Tibial nerve (tissue), 4 donors: ENCODE measurements around the gene NAT10. TPM values are rescaled to one million over a fixed set of nuclear protein-coding genes. Genes with fewer than 3 reads are reported as not detected.

Experiments used
- DNase-seq, 2 donors: peaks; one replicate each; pipeline ENCODE4 v3.0.0-alpha.2; 2019; ENCODE audit warnings: low spot score in 2 of 2
- H3K27ac ChIP-seq, 4 donors: fragments of 200-600 bp; sonication (generic) in 3 of 4; one replicate each; pipeline ENCODE4 v1.5.1; 2017 to 2019; ENCODE audit warnings: mild to moderate bottlenecking in 1 of 4
- H3K27me3 ChIP-seq, 2 donors: fragments of 200-600 bp; sonication (generic) in 1 of 2; one replicate each; pipeline versions ENCODE4 v1.5.1 to v1.6.0; 2017 to 2019
- H3K36me3 ChIP-seq, 3 donors: fragments of 200-600 bp; sonication (generic); one replicate each; pipeline ENCODE4 v1.5.1; 2018 to 2019
- H3K4me1 ChIP-seq, 4 donors: fragments of 200-600 bp; sonication (generic) in 3 of 4; one replicate each; pipeline ENCODE4 v1.5.1; 2017 to 2019
- H3K4me3 ChIP-seq, 4 donors: fragments of 200-600 bp; sonication (generic) in 3 of 4; one replicate each; pipeline ENCODE4 v1.5.1; 2017 to 2019; ENCODE audit warnings: mild to moderate bottlenecking in 1 of 4, moderate library complexity in 1 of 4
- H3K9me3 ChIP-seq, 4 donors: fragments of 200-600 bp; sonication (generic) in 3 of 4; one replicate each; pipeline ENCODE4 v1.5.1; 2017 to 2019
- CTCF ChIP-seq, 5 experiments: fragments of 200-600 bp in 3 of 5; fragments of 450-650 bp in 2 of 5; sonication (generic) in 3 of 5; IDR thresholded peaks; one replicate each; pipeline ENCODE4 v1.5.1; 2016 to 2019; ENCODE audit warnings: antibody characterized with exemption in 5 of 5, mild to moderate bottlenecking in 3 of 5, moderate library complexity in 2 of 5
- EP300 ChIP-seq, 2 donors: sonication (generic); formaldehyde crosslinking; IDR thresholded peaks; one replicate each; pipeline ENCODE4 v1.6.1; 2017; ENCODE audit warnings: antibody characterized with exemption in 2 of 2, mild to moderate bottlenecking in 1 of 2
- POLR2A ChIP-seq, 2 donors: fragments of 450-650 bp; IDR thresholded peaks; one replicate each; pipeline ENCODE4 v1.6.1; 2017; ENCODE audit warnings: antibody characterized with exemption in 2 of 2, mild to moderate bottlenecking in 2 of 2, moderate library complexity in 2 of 2
- WGBS, 2 donors: methylation state at CpG; one replicate each; pipeline ENCODE4 v1.1.5; 2018; 5-methylcytosine and 5-hydroxymethylcytosine counted together
- total RNA-seq, 4 donors: library from RNA; depleted of rRNA; stranded (reverse); fragments of >200 nt; gene quantifications; one replicate each; pipeline ENCODE4 v1.1.0, GENCODE V29; 2016

NAT10 gene
- total RNA-seq, 4 donors from 2014 or later, result 34.3 to 41.4 (median 38.7) TPM

- H3K4me3 ChIP-seq, result no peak overlapping the region
- TF ChIP-seq POLR2A (IDR thresholded peaks at IDR 0.05), result no peak
- no peak for TF ChIP-seq CTCF (IDR thresholded peaks at IDR 0.05)
- TF ChIP-seq EP300 (IDR thresholded peaks at IDR 0.05), result no peak
- 71 to 80% methylated on average over 4 of the region's 4 CpGs for WGBS, 2 donors
- H3K4me1 ChIP-seq, result no peaks in the 10 kb centered on the region
- H3K27ac ChIP-seq, result no peak overlapping the region
- H3K27me3 ChIP-seq, result no peaks in the 10 kb centered on the region
- peaks cover 4 to 98% (median 14%) of the 10 kb centered on the region in 3 donors for H3K36me3 ChIP-seq
- H3K9me3 ChIP-seq, result no peaks in the 10 kb centered on the region
- DNase-seq, result no peak
Observed at GRCh38 chr11:34124885-34125668, 19.6 kb downstream of the NAT10 start.

- H3K36me3 ChIP-seq, result peaks cover 3 to 98% (median 27%) of the 10 kb centered on the region in 3 donors
- WGBS, 2 donors, result 89 to 93% methylated on average over 12 of the region's 12 CpGs
- H3K9me3 ChIP-seq, result no peaks in the 10 kb centered on the region
- H3K4me3 ChIP-seq, result no peak overlapping the region
- no peaks in the 10 kb centered on the region for H3K4me1 ChIP-seq
- TF ChIP-seq CTCF (IDR thresholded peaks at IDR 0.05) (no peak), EP300 (IDR thresholded peaks at IDR 0.05) (no peak), POLR2A (IDR thresholded peaks at IDR 0.05) (no peak)
- no peaks in the 10 kb centered on the region for H3K27me3 ChIP-seq
- no peak for DNase-seq
- no peak overlapping the region for H3K27ac ChIP-seq
Observed at GRCh38 chr11:34126959-34127848, 21.8 kb downstream of the NAT10 start.

GRCh38 chr11:34128824-34129223 lies 23.4 kb downstream of the NAT10 start:
- Histone ChIP-seq H3K36me3 (peaks cover 0 to 98% (median 24%) of the 10 kb centered on the region in 3 donors), H3K9me3 (no peaks in the 10 kb centered on the region), H3K27me3 (no peaks in the 10 kb centered on the region), H3K4me3 (no peak overlapping the region), H3K27ac (no peak overlapping the region), H3K4me1 (no peaks in the 10 kb centered on the region)
- no peak for DNase-seq
- TF ChIP-seq POLR2A (IDR thresholded peaks at IDR 0.05) (no peak), CTCF (IDR thresholded peaks at IDR 0.05) (no peak), EP300 (IDR thresholded peaks at IDR 0.05) (no peak)
- 97 to 100% methylated on average over 3 of the region's 3 CpGs for WGBS, 2 donors

GRCh38 chr11:34132261-34132965 lies 27.0 kb downstream of the NAT10 start:
- no peak for DNase-seq
- no peaks in the 10 kb centered on the region for H3K4me1 ChIP-seq
- peaks cover 4 to 98% (median 24%) of the 10 kb centered on the region in 3 donors for H3K36me3 ChIP-seq
- TF ChIP-seq EP300 (IDR thresholded peaks at IDR 0.05) (no peak), CTCF (IDR thresholded peaks at IDR 0.05) (no peak)
- WGBS, 2 donors, result 91 to 93% methylated on average over 4 of the region's 4 CpGs
- H3K4me3 ChIP-seq, result no peak overlapping the region
- no peaks in the 10 kb centered on the region for H3K27me3 ChIP-seq
- no peak overlapping the region for H3K27ac ChIP-seq
- no peaks in the 10 kb centered on the region for H3K9me3 ChIP-seq
